GM12878 (cell line): ENCODE results near the gene GALNT9. TPM values are rescaled to one million over a fixed set of nuclear protein-coding genes. Genes with fewer than 3 reads are reported as not detected.

Experiments
- ATAC-seq: fragments of 200-7000 bp; cut with Tn5 transposase; 3 replicates; pipeline ENCODE4 v1.9.1; 2020; ENCODE audit warnings: mild to moderate bottlenecking, moderate library complexity
- BruUV-seq: library from RNA; stranded (reverse); fragments of 400-500 nt; replicated peaks from 2 replicates; lab custom pipeline; 2021; lab: Mats Ljungman, UMichigan
- CTCF ChIA-PET: fragments of 300-600 bp; sonication (Branson Sonifier 250); formaldehyde crosslinking; extraction: SDS; loops from one replicate; lab custom pipeline; 2021; ENCODE audit warnings: inconsistent platforms; lab: Yijun Ruan, JAX
- POLR2A ChIA-PET: fragments of 350-600 bp; formaldehyde crosslinking; extraction: SDS; loops from one replicate; lab custom pipeline; 2021; ENCODE audit warnings: inconsistent platforms; lab: Charles Lee
- RAD21 ChIA-PET: fragments of 300-600 bp; sonication (Branson Sonifier 250); formaldehyde crosslinking; loops from one replicate; lab custom pipeline; 2023; ENCODE audit warnings: antibody characterized with exemption; ENCODE audit not compliant: unreplicated experiment; lab: Charles Lee
- SMC1A ChIA-PET: fragments of 300-600 bp; sonication (Branson Sonifier 250); formaldehyde crosslinking; loops from one replicate; lab custom pipeline; 2023; ENCODE audit not compliant: unreplicated experiment, uncharacterized antibody; lab: Charles Lee
- DNase-seq: peaks from one replicate; pipeline ENCODE4 v3.0.0-alpha.2; 2011; ENCODE audit warnings: low read depth, low spot score
- FAIRE-seq: peaks from 3 replicates; lab custom pipeline; 2011; peaks lifted over from hg19 to GRCh38; lab: Jason Lieb, UNC
- H2AFZ ChIP-seq: 2 replicates; pipeline ENCODE4 v1.6.0; 2011; ENCODE audit warnings: low read depth, low read length, control low read depth; ENCODE audit not compliant: control insufficient read depth
- H3K27ac ChIP-seq: 2 replicates; pipeline ENCODE4 v1.5.1; 2011; ENCODE audit warnings: control low read depth; ENCODE audit not compliant: control insufficient read depth, insufficient read depth
- H3K27me3 ChIP-seq, 2 experiments: replicated peaks in 1 of 2; 2 replicates each; pipeline versions ENCODE4 v1.6.0 to v1.6.1; 2011; ENCODE audit warnings: low read length in 1 of 2; ENCODE audit not compliant: control insufficient read depth in 2 of 2, insufficient read depth in 2 of 2
- H3K36me3 ChIP-seq, 2 experiments: 2 replicates each; pipeline ENCODE4 v1.5.1; 2011; ENCODE audit warnings: low read length in 1 of 2; ENCODE audit not compliant: control insufficient read depth in 2 of 2, insufficient read depth in 2 of 2
- H3K4me1 ChIP-seq: 2 replicates; pipeline ENCODE4 v1.6.1; 2011; ENCODE audit warnings: mild to moderate bottlenecking, low read length, moderate library complexity, mixed read lengths; ENCODE audit not compliant: control insufficient read depth, insufficient read depth
- H3K4me2 ChIP-seq: 2 replicates; pipeline ENCODE4 v1.6.0; 2011; ENCODE audit warnings: control low read depth; ENCODE audit not compliant: control insufficient read depth, insufficient read depth
- H3K4me3 ChIP-seq: fragments of 200-600 bp; sonication (generic); 2 replicates; pipeline ENCODE4 v1.5.1; 2016
- H3K79me2 ChIP-seq: 2 replicates; pipeline ENCODE4 v1.6.0; 2011; ENCODE audit warnings: low read length; ENCODE audit not compliant: control insufficient read depth, insufficient read depth
- H3K9ac ChIP-seq: 2 replicates; pipeline ENCODE4 v1.8.0; 2011; ENCODE audit warnings: low read length, control low read depth, mixed read lengths; ENCODE audit not compliant: control insufficient read depth, insufficient read depth
- H3K9me3 ChIP-seq: replicated peaks from 3 replicates; pipeline ENCODE4 v1.5.1; 2011; ENCODE audit warnings: mild to moderate bottlenecking, low read length; ENCODE audit not compliant: control insufficient read depth, insufficient read depth
- H4K20me1 ChIP-seq: 2 replicates; pipeline ENCODE4 v1.6.0; 2011; ENCODE audit not compliant: control insufficient read depth, insufficient read depth
- CBX3 ChIP-seq: fragments of 200-600 bp; sonication (generic); IDR thresholded peaks from 2 replicates; pipeline ENCODE4 v1.6.1; 2016; ENCODE audit warnings: low read depth, borderline replicate concordance
- CHD2 ChIP-seq: IDR thresholded peaks from 2 replicates; pipeline ENCODE4 v1.6.1; 2011; ENCODE audit warnings: low read depth, low read length, improper control_type of control experiment, borderline replicate concordance
- EED ChIP-seq: sonication (generic); IDR thresholded peaks from 2 replicates; pipeline ENCODE4 v1.6.1; 2016; ENCODE audit warnings: antibody characterized with exemption, low read depth
- KDM1A ChIP-seq: fragments of 200-600 bp; sonication (generic); IDR thresholded peaks from 2 replicates; pipeline ENCODE4 v1.6.1; 2016; ENCODE audit warnings: borderline replicate concordance
- MEF2A ChIP-seq: IDR thresholded peaks from 2 replicates; pipeline ENCODE4 v1.6.1; 2011; ENCODE audit warnings: low read depth, mild to moderate bottlenecking, low read length, moderate library complexity; ENCODE audit not compliant: insufficient read depth
- RBBP5 ChIP-seq: fragments of 200-600 bp; sonication (generic); conservative IDR thresholded peaks from 2 replicates; pipeline ENCODE4 v1.6.1; 2016
- RUNX3 ChIP-seq: IDR thresholded peaks from 2 replicates; pipeline ENCODE4 v1.6.1; 2012; ENCODE audit warnings: low read length, inconsistent platforms
- SMC3 ChIP-seq: IDR thresholded peaks from 2 replicates; pipeline ENCODE4 v1.6.1; 2011; ENCODE audit warnings: low read length, improper control_type of control experiment, borderline replicate concordance
- SP1 ChIP-seq: IDR thresholded peaks from one replicate; pipeline ENCODE4 v1.6.1; 2011; ENCODE audit warnings: low read depth, low read length
- SPI1 ChIP-seq: IDR thresholded peaks from 2 replicates; pipeline ENCODE4 v1.6.1; 2011; ENCODE audit warnings: low read depth, mild to moderate bottlenecking, low read length, moderate library complexity, borderline replicate concordance; ENCODE audit not compliant: insufficient read depth
- SRF ChIP-seq, 2 experiments: IDR thresholded peaks; 2 replicates each; pipeline ENCODE4 v1.6.1; 2011; ENCODE audit warnings: low read depth in 2 of 2, low read length in 2 of 2, mild to moderate bottlenecking in 1 of 2, moderate library complexity in 1 of 2
- TBL1XR1 ChIP-seq: IDR thresholded peaks from 2 replicates; pipeline ENCODE4 v1.6.1; 2012; ENCODE audit warnings: low read depth, low read length, improper control_type of control experiment
- YBX1 ChIP-seq: fragments of 450-650 bp; IDR thresholded peaks from 2 replicates; pipeline ENCODE4 v1.6.1; 2016; ENCODE audit warnings: antibody characterized with exemption
- ZNF24 ChIP-seq: fragments of 450-650 bp; IDR thresholded peaks from 2 replicates; pipeline ENCODE4 v1.6.1; 2017; ENCODE audit warnings: antibody characterized with exemption, mild to moderate bottlenecking
- WGBS: methylation state at CpG from one replicate; pipeline ENCODE4 v1.1.6; 2016; ENCODE audit warnings: low lambda C conversion rate; ENCODE audit not compliant: insufficient replicate concordance, insufficient coverage; ENCODE audit errors: missing lambda C conversion rate; 5-methylcytosine and 5-hydroxymethylcytosine counted together
- in situ Hi-C: fragments of 300-500 bp; cut with MboI; formaldehyde crosslinking; loops from 9 replicates; pipeline ENCODE4 v1.14.3; 2018; ENCODE audit warnings: mixed read lengths
- intact Hi-C: fragments of 100-400 bp; cut with micrococcal nuclease; formaldehyde crosslinking; loops from one replicate; pipeline ENCODE4 v1.14.2; 2022; ENCODE audit not compliant: unreplicated experiment
- polyA plus RNA-seq, 11 experiments: library from polyadenylated mRNA; depleted of rRNA in 4 of 11; unstranded in 6 of 11; stranded (reverse) in 5 of 11; fragments of >200 nt; fragmentation: Nextera tagmentation in 4 of 11; fragmentation: Illumina TruSeq in 1 of 11; extraction: Ambion mirVana in 4 of 11; extraction: Trizol in 1 of 11; gene quantifications; 1 replicate in 1 of 11; 2 replicates in 10 of 11; pipeline versions ENCODE4 v1.2.1 to v1.2.3, GENCODE V29; 2011 to 2016; ENCODE audit warnings: inconsistent platforms in 2 of 11, missing spikeins in 2 of 11, low read depth in 1 of 11
- total RNA-seq, 4 experiments: library from RNA; depleted of rRNA in 3 of 4; stranded (reverse); fragments of >200 nt in 3 of 4; fragmentation: Illumina TruSeq in 1 of 4; extraction: Trizol in 1 of 4; gene quantifications; 2 replicates each; pipeline versions ENCODE4 v1.2.1 to v1.2.3, GENCODE V29; 2013 to 2021
- TF ChIP-seq, protein P1 (sequence below), 3 experiments: IDR thresholded peaks in 2 of 3; conservative IDR thresholded peaks in 1 of 3; 2 replicates each; pipeline ENCODE4 v1.5.1; 2011; ENCODE audit warnings: low read depth in 3 of 3, low read length in 3 of 3, mild to moderate bottlenecking in 3 of 3, control low read depth in 2 of 3, moderate library complexity in 2 of 3, inconsistent platforms in 1 of 3, mixed read lengths in 1 of 3; ENCODE audit not compliant: control insufficient read depth in 2 of 3, insufficient read depth in 1 of 3; ENCODE audit errors: extremely low read depth in 1 of 3
- TF ChIP-seq, protein P2 (sequence below): fragments of 450-650 bp; IDR thresholded peaks from 2 replicates; pipeline ENCODE4 v1.6.1; 2017; ENCODE audit warnings: low read depth, mild to moderate bottlenecking, moderate library complexity

The GALNT9 gene
- total and polyA plus RNA-seq, 10 of the 15 experiments (the other 5 are each of a cell fraction or from before 2014, with no cell fraction given), result 0.04 TPM; not detected in 9

DNA sequence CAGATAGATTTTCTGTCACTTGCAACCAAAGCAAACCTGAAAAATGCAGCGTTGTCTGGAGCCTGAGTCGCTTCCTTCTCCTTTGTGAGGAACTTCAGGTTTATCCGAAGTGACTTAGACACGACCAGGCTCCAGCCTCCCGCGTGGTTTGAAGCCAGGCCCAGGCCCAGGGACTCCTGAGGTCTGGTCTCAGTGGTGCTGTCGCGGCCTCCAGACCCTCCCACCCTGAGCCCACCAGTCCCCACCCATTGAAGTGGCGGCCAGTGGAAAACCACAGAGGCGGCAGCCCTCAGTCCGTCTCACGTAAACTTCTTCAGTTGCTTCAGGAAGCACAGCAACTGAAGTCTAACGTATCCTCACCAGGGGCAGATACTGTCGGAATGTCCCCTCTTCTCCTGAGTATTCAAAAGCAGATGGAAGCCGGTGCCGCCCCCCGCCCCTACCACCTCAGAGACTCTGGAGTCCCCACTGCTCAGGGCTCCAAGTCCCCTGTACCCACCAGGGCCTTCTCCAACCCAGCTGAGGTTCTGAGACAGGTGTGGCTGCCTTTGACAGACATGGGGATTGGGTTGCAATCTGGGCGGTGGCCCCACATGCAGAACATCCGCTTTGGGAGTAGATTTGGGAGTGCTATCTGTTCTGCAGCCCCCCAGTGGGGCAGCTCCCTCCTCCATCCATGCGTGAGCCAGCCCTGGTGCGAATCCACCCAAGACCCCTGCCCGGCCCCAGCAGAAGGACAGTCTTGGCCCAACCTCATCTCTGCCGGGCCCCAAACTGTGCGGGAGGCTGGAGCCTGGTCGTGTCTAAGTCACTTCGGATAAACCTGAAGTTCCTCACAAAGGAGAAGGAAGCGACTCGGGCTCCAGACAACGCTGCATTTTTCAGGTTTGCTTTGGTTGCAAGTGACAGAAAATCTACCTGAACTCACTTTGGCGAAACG lies 26.6 kb upstream of the GALNT9 start:
- ATAC-seq, result no peak
- Histone ChIP-seq H3K4me3 (no peak overlapping the region), H4K20me1 (no peaks in the 10 kb centered on the region), H3K79me2 (no peaks in the 10 kb centered on the region), H3K4me2 (no peak overlapping the region), H3K9ac (no peak overlapping the region), H3K4me1 (no peaks in the 10 kb centered on the region), H3K36me3 (no peaks in the 10 kb centered on the region), H3K9me3 (peaks cover 5% of the 10 kb centered on the region; the same call in 1 of the 3 replicates), H3K27ac (no peak overlapping the region), H3K27me3 (no peaks in the 10 kb centered on the region), H2AFZ (no peak overlapping the region)
- DNase-seq, result no peak
- FAIRE-seq, result no peak
- intact Hi-C loops, result no loop called here
- RAD21 ChIA-PET, result no interaction called here
- TF ChIP-seq SRF (IDR thresholded peaks at IDR 0.05; ENCODE audit: low read depth in 2 of 2, low read length in 2 of 2) (no peak), SMC3 (no peak), TBL1XR1 (no peak), SPI1 (no peak), YBX1 (no peak), KDM1A (no peak), MEF2A (no peak), ZNF24 (no peak), SP1 (no peak), RBBP5 (no peak), RUNX3 (no peak), CBX3 (no peak), CHD2 (no peak), EED (no peak)
- TF ChIP-seq, protein P1, sequence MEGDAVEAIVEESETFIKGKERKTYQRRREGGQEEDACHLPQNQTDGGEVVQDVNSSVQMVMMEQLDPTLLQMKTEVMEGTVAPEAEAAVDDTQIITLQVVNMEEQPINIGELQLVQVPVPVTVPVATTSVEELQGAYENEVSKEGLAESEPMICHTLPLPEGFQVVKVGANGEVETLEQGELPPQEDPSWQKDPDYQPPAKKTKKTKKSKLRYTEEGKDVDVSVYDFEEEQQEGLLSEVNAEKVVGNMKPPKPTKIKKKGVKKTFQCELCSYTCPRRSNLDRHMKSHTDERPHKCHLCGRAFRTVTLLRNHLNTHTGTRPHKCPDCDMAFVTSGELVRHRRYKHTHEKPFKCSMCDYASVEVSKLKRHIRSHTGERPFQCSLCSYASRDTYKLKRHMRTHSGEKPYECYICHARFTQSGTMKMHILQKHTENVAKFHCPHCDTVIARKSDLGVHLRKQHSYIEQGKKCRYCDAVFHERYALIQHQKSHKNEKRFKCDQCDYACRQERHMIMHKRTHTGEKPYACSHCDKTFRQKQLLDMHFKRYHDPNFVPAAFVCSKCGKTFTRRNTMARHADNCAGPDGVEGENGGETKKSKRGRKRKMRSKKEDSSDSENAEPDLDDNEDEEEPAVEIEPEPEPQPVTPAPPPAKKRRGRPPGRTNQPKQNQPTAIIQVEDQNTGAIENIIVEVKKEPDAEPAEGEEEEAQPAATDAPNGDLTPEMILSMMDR (IDR thresholded peaks at IDR 0.05 in 2 of 3, conservative IDR thresholded peaks at IDR 0.05 in 1 of 3; ENCODE audit: control insufficient read depth in 2 of 3, extremely low read depth in 1 of 3, insufficient read depth in 1 of 3, low read depth in 3 of 3, low read length in 3 of 3), result no peak
- TF ChIP-seq, protein P2, sequence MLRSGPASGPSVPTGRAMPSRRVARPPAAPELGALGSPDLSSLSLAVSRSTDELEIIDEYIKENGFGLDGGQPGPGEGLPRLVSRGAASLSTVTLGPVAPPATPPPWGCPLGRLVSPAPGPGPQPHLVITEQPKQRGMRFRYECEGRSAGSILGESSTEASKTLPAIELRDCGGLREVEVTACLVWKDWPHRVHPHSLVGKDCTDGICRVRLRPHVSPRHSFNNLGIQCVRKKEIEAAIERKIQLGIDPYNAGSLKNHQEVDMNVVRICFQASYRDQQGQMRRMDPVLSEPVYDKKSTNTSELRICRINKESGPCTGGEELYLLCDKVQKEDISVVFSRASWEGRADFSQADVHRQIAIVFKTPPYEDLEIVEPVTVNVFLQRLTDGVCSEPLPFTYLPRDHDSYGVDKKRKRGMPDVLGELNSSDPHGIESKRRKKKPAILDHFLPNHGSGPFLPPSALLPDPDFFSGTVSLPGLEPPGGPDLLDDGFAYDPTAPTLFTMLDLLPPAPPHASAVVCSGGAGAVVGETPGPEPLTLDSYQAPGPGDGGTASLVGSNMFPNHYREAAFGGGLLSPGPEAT, result no peak
- SMC1A ChIA-PET, result no interaction called here
- CTCF ChIA-PET, result no interaction called here
- WGBS, result 55% methylated on average over 27 of the region's 31 CpGs
- POLR2A ChIA-PET, result no interaction called here
- in situ Hi-C loops, result no loop called here
- no TSS peak for BruUV-seq
